NT2/D1 (cell line): ENCODE results near the gene IL12A.

Experiments used
- SUZ12 ChIP-seq: IDR thresholded peaks from 2 replicates; pipeline ENCODE4 v1.6.1; 2011; ENCODE audit not compliant: insufficient read length, insufficient read depth; ENCODE audit errors: extremely low read depth
- YY1 ChIP-seq: IDR thresholded peaks from 2 replicates; pipeline ENCODE4 v1.6.1; 2011; ENCODE audit not compliant: insufficient read length, insufficient read depth
- ZNF274 ChIP-seq: IDR thresholded peaks from 2 replicates; pipeline ENCODE4 v1.6.1; 2011; ENCODE audit warnings: mild to moderate bottlenecking, low read depth, low read length

- TF ChIP-seq YY1 (no peak), SUZ12 (no peak), ZNF274 (no peak)
Measured at GRCh38 chr3:160044121-160044520, 55.5 kb downstream of the IL12A start.
